Body of pancreas (tissue), 4 donors: ENCODE measurements around the gene RAD1. TPM values are rescaled to one million over a fixed set of nuclear protein-coding genes. Genes with fewer than 3 reads are reported as not detected.

Source experiments
- ATAC-seq: fragments of 150-250 bp; one replicate; pipeline ENCODE4 v1.9.1; 2016
- DNase-seq, 4 donors: peaks; one replicate each; pipeline ENCODE4 v3.0.0-alpha.2; 2019
- H3K27ac ChIP-seq, 4 donors: fragments of 200-600 bp; sonication (generic); 1 replicate in 3 of 4; 2 replicates in 1 of 4; pipeline versions ENCODE4 v1.5.1 to v1.6.1; 2016 to 2019; ENCODE audit warnings: mild to moderate bottlenecking in 1 of 4, mixed read lengths in 1 of 4, moderate library complexity in 1 of 4
- H3K27me3 ChIP-seq, 2 donors: fragments of 200-600 bp; sonication (generic); one replicate each; pipeline ENCODE4 v1.6.0; 2016; ENCODE audit warnings: mild to moderate bottlenecking in 1 of 2
- H3K36me3 ChIP-seq, 2 donors: fragments of 200-600 bp; sonication (generic); replicated peaks in 1 of 2; 2 replicates each; pipeline ENCODE4 v1.5.1; 2016; ENCODE audit warnings: low read depth in 2 of 2; ENCODE audit not compliant: insufficient read depth in 1 of 2
- H3K4me1 ChIP-seq: fragments of 200-600 bp; sonication (generic); one replicate; pipeline ENCODE4 v1.6.0; 2016
- H3K4me3 ChIP-seq, 2 donors: fragments of 200-600 bp; sonication (generic); 1 replicate in 1 of 2; 2 replicates in 1 of 2; pipeline ENCODE4 v1.5.1; 2016 to 2019
- H3K9me3 ChIP-seq, 3 donors: fragments of 200-600 bp; sonication (generic); 1 replicate in 2 of 3; 2 replicates in 1 of 3; pipeline ENCODE4 v1.5.1; 2016
- POLR2A ChIP-seq, 3 donors: fragments of 450-650 bp; IDR thresholded peaks; one replicate each; pipeline ENCODE4 v1.6.1; 2016; ENCODE audit warnings: antibody characterized with exemption in 3 of 3, mild to moderate bottlenecking in 2 of 3
- WGBS, 2 donors: methylation state at CpG; one replicate each; pipeline ENCODE4 v1.1.5; 2017; 5-methylcytosine and 5-hydroxymethylcytosine counted together
- intact Hi-C: fragments of 100-400 bp; cut with DNase I; formaldehyde crosslinking; loops from one replicate; pipeline ENCODE4 v1.15.1; 2023
- total RNA-seq, 2 donors: library from RNA; depleted of rRNA; stranded (reverse); fragments of >200 nt; gene quantifications; one replicate each; pipeline ENCODE4 v1.1.0, GENCODE V29; 2016
- TF ChIP-seq, protein P1 (sequence below), 7 experiments: fragments of 450-650 bp in 4 of 7; fragments of 200-600 bp in 3 of 7; sonication (generic) in 3 of 7; IDR thresholded peaks; one replicate each; pipeline ENCODE4 v1.5.1; 2016 to 2019; ENCODE audit warnings: antibody characterized with exemption in 7 of 7

RAD1 gene
- total RNA-seq, 2 donors from 2014 or later = 4.0 to 8.6 TPM

GRCh38 chr5:34930462-34930844 is 15.1 kb upstream of the RAD1 start:
- peak overlapping the region in 3 of 4 donors; percentile 92 to 96 (median 96) for H3K27ac ChIP-seq
- 0 to 1% methylated on average over 3 of the region's 3 CpGs for WGBS, 2 donors
- no peaks in the 10 kb centered on the region for H3K27me3 ChIP-seq
- peak overlapping the region; percentile 61 to 82 for H3K4me3 ChIP-seq
- peaks cover 23% of the 10 kb centered on the region for H3K4me1 ChIP-seq
- no peak for DNase-seq
- peaks cover 0 to 4% of the 10 kb centered on the region in 2 donors for H3K36me3 ChIP-seq
- intact Hi-C loops = no loop called here
- ATAC-seq = no peak
- TF ChIP-seq, protein P1, sequence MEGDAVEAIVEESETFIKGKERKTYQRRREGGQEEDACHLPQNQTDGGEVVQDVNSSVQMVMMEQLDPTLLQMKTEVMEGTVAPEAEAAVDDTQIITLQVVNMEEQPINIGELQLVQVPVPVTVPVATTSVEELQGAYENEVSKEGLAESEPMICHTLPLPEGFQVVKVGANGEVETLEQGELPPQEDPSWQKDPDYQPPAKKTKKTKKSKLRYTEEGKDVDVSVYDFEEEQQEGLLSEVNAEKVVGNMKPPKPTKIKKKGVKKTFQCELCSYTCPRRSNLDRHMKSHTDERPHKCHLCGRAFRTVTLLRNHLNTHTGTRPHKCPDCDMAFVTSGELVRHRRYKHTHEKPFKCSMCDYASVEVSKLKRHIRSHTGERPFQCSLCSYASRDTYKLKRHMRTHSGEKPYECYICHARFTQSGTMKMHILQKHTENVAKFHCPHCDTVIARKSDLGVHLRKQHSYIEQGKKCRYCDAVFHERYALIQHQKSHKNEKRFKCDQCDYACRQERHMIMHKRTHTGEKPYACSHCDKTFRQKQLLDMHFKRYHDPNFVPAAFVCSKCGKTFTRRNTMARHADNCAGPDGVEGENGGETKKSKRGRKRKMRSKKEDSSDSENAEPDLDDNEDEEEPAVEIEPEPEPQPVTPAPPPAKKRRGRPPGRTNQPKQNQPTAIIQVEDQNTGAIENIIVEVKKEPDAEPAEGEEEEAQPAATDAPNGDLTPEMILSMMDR (IDR thresholded peaks at IDR 0.05) = no peak
- no peak for TF ChIP-seq POLR2A (IDR thresholded peaks at IDR 0.05)
- H3K9me3 ChIP-seq = no peaks in the 10 kb centered on the region

- Histone ChIP-seq H3K9me3 (no peaks in the 10 kb centered on the region), H3K27ac (peak overlapping the region; percentile 92 to 96 (median 96))
These were observed 14.6 kb upstream of the RAD1 start for GRCh38 chr5:34929720-34930461.

DNA sequence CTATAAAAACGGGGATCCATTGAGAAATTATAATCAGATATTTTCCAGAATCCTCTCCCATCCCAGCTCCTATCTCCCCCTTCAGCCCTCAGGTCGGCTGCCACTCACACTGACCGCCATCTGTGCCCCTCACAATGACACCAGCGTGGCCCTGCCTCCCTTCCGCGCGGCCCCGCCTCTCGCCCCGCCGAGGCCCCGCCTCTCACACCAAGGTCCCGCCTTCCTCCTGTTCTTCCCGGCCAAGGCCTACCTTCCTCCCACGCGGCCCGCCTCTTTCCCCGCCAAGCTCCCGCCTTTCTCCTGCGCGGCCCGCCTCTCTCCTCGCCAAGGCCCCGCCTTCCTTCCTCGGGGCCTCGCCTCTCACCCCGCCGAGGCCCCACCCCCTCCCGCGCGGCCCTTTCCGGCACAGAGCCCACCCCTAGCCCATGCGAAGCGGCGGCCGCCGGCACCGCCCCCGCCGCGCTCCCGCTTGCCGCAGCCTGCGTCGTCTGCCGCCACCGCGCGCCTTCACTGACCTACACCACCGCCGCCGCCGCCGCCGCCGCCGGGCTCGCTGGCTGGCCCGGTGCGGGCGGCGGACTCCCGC is 13.9 kb upstream of the RAD1 start, which contains the start of gene DNAJC21:
DNAJC21 (plus strand) TSS at position 426 of the 586 bp plus-strand sequence. CDS start 261 bp downstream, outside the sequence.
- peak within 1 kb of the TSS; percentile 61 to 82 for H3K4me3 ChIP-seq
- H3K36me3 ChIP-seq = peaks cover 5 to 9% of the 10 kb centered on the region in 2 donors
- no peaks in the 10 kb centered on the region for H3K27me3 ChIP-seq
- peak within 1 kb of the TSS; percentile 92 to 96 (median 96) for H3K27ac ChIP-seq
- WGBS, 2 donors = 1% methylated on average over 34 to 35 of the region's 63 CpGs
- DNase-seq (peak; percentile 98), ATAC-seq (peak; percentile 92)
- no peaks in the 10 kb centered on the region for H3K9me3 ChIP-seq
- TF ChIP-seq POLR2A (IDR thresholded peaks at IDR 0.05) = no peak
- TF ChIP-seq, protein P1 (IDR thresholded peaks at IDR 0.05) = no peak
- intact Hi-C loops = no loop called here
- peaks cover 28% of the 10 kb centered on the region for H3K4me1 ChIP-seq

More at GRCh38 chr5:34929720-34930461, 14.6 kb upstream of the RAD1 start:
- H3K4me3 ChIP-seq = peak overlapping the region; percentile 61 to 82
- TF ChIP-seq POLR2A (IDR thresholded peaks at IDR 0.05) = peak; percentile 67 to 82 (median 77)
- TF ChIP-seq, protein P1 (IDR thresholded peaks at IDR 0.05) = peak in 1 of 7 experiments; percentile 8
- no peaks in the 10 kb centered on the region for H3K27me3 ChIP-seq
- peaks cover 23% of the 10 kb centered on the region for H3K4me1 ChIP-seq
- peak; percentile 79 for ATAC-seq
- WGBS, 2 donors = 0 to 1% methylated on average over 22 to 66 of the region's 70 CpGs
- H3K36me3 ChIP-seq = peaks cover 0 to 8% of the 10 kb centered on the region in 2 donors
- intact Hi-C loops = no loop called here
- peak; percentile 89 to 96 (median 93) for DNase-seq

- Histone ChIP-seq H3K27me3 (no peaks in the 10 kb centered on the region), H3K4me3 (no peak overlapping the region), H3K4me1 (peaks cover 37% of the 10 kb centered on the region), H3K27ac (no peak overlapping the region), H3K9me3 (no peaks in the 10 kb centered on the region), H3K36me3 (peaks cover 5 to 10% of the 10 kb centered on the region in 2 donors)
- DNase-seq (no peak), ATAC-seq (no peak)
- intact Hi-C loops = no loop called here
- WGBS, 2 donors = 80 to 89% methylated on average over 5 of the region's 5 CpGs
- TF ChIP-seq POLR2A (IDR thresholded peaks at IDR 0.05) = no peak
- TF ChIP-seq, protein P1 (IDR thresholded peaks at IDR 0.05) = no peak
These were observed 13.0 kb upstream of the RAD1 start for GRCh38 chr5:34928267-34928666.
